ENCODE measurements around the gene TBCK.

GRCh38 chr4:106289737-106290136 lies 26.3 kb downstream of the TBCK start:
- TF ChIP-seq POLR2AphosphoS5 (IDR thresholded peaks at IDR 0.05; ENCODE audit: low read depth) (no peak), CTCF (conservative IDR thresholded peaks at IDR 0.05; ENCODE audit: low read depth in 2 of 2) (no peak), EZH2 (IDR thresholded peaks at IDR 0.05; ENCODE audit: low read depth, unreplicated experiment) (no peak), CREB1 (CRISPR knock-in tag; IDR thresholded peaks at IDR 0.05; ENCODE audit: low read depth) (no peak), EZH2phosphoT487 (IDR thresholded peaks at IDR 0.05; ENCODE audit: unreplicated experiment) (no peak), ZNF331 (CRISPR knock-in tag; IDR thresholded peaks at IDR 0.05; ENCODE audit: low read depth) (no peak), ZNF114 (CRISPR knock-in tag; IDR thresholded peaks at IDR 0.05) (no peak), ZNF462 (CRISPR knock-in tag; IDR thresholded peaks at IDR 0.05) (no peak), JUNB (IDR thresholded peaks at IDR 0.05; ENCODE audit: unreplicated experiment) (no peak)
- TF ChIP-seq, protein P1, sequence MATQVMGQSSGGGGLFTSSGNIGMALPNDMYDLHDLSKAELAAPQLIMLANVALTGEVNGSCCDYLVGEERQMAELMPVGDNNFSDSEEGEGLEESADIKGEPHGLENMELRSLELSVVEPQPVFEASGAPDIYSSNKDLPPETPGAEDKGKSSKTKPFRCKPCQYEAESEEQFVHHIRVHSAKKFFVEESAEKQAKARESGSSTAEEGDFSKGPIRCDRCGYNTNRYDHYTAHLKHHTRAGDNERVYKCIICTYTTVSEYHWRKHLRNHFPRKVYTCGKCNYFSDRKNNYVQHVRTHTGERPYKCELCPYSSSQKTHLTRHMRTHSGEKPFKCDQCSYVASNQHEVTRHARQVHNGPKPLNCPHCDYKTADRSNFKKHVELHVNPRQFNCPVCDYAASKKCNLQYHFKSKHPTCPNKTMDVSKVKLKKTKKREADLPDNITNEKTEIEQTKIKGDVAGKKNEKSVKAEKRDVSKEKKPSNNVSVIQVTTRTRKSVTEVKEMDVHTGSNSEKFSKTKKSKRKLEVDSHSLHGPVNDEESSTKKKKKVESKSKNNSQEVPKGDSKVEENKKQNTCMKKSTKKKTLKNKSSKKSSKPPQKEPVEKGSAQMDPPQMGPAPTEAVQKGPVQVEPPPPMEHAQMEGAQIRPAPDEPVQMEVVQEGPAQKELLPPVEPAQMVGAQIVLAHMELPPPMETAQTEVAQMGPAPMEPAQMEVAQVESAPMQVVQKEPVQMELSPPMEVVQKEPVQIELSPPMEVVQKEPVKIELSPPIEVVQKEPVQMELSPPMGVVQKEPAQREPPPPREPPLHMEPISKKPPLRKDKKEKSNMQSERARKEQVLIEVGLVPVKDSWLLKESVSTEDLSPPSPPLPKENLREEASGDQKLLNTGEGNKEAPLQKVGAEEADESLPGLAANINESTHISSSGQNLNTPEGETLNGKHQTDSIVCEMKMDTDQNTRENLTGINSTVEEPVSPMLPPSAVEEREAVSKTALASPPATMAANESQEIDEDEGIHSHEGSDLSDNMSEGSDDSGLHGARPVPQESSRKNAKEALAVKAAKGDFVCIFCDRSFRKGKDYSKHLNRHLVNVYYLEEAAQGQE (IDR thresholded peaks at IDR 0.05; ENCODE audit: unreplicated experiment), result no peak

Data from GM23338 (cell line).